MCF 10A (cell line): ENCODE measurements around the gene VWA3B. TPM values are rescaled to one million over a fixed set of nuclear protein-coding genes. Genes with fewer than 3 reads are reported as not detected.

ENCODE experiments used
- BruUV-seq: library from RNA; stranded (reverse); fragments of 400-500 nt; replicated peaks from 2 replicates; lab custom pipeline; 2021; lab: Mats Ljungman, UMichigan
- CTCF ChIA-PET: fragments of 300-600 bp; sonication (Branson Sonifier 250); formaldehyde crosslinking; extraction: SDS; loops from one replicate; lab custom pipeline; 2021; ENCODE audit warnings: antibody characterized with exemption, inconsistent platforms; lab: Yijun Ruan, JAX
- POLR2A ChIA-PET: fragments of 300-600, 350-650 bp; sonication (Branson Sonifier 250); formaldehyde crosslinking; extraction: SDS; loops from one replicate; lab custom pipeline; 2020; ENCODE audit warnings: antibody characterized with exemption, inconsistent platforms; lab: Yijun Ruan, JAX
- DNase-seq: peaks from one replicate; pipeline ENCODE4 v3.0.0-alpha.2; 2018; ENCODE audit not compliant: unreplicated experiment
- H3K27ac Mint-ChIP-seq: one replicate; pipeline ENCODE4 v1.8.0; 2022; ENCODE audit warnings: mild to moderate bottlenecking, low read depth, mixed read lengths; ENCODE audit not compliant: unreplicated experiment
- H3K27me3 Mint-ChIP-seq: one replicate; pipeline ENCODE4 v1.8.0; 2022; ENCODE audit warnings: mixed read lengths; ENCODE audit not compliant: insufficient read depth, unreplicated experiment
- H3K36me3 Mint-ChIP-seq: one replicate; pipeline ENCODE4 v1.8.0; 2022; ENCODE audit warnings: mild to moderate bottlenecking, moderate library complexity, mixed read lengths; ENCODE audit not compliant: insufficient read depth, unreplicated experiment
- H3K4me1 Mint-ChIP-seq: one replicate; pipeline ENCODE4 v1.8.0; 2022; ENCODE audit warnings: mixed read lengths; ENCODE audit not compliant: insufficient read depth, unreplicated experiment
- H3K4me3 Mint-ChIP-seq: one replicate; pipeline ENCODE4 v1.8.0; 2022; ENCODE audit warnings: mild to moderate bottlenecking, moderate library complexity, mixed read lengths; ENCODE audit not compliant: unreplicated experiment
- H3K9me3 Mint-ChIP-seq: one replicate; pipeline ENCODE4 v1.8.0; 2022; ENCODE audit warnings: mixed read lengths; ENCODE audit not compliant: unreplicated experiment
- intact Hi-C: fragments of 100-400 bp; cut with micrococcal nuclease; formaldehyde crosslinking; loops from 2 replicates; pipeline ENCODE4 v1.14.1; 2022
- total RNA-seq: library from RNA; stranded (reverse); gene quantifications from 2 replicates; pipeline ENCODE4 v1.2.3, GENCODE V29; 2022
- TF ChIP-seq, protein P1 (sequence below): fragments of 200-600 bp; IDR thresholded peaks from one replicate; pipeline ENCODE4 v1.8.0; 2022; ENCODE audit warnings: antibody characterized with exemption, mild to moderate bottlenecking; ENCODE audit not compliant: unreplicated experiment

VWA3B gene
- total RNA-seq, 1 experiment from 2014 or later, result not detected

DNA sequence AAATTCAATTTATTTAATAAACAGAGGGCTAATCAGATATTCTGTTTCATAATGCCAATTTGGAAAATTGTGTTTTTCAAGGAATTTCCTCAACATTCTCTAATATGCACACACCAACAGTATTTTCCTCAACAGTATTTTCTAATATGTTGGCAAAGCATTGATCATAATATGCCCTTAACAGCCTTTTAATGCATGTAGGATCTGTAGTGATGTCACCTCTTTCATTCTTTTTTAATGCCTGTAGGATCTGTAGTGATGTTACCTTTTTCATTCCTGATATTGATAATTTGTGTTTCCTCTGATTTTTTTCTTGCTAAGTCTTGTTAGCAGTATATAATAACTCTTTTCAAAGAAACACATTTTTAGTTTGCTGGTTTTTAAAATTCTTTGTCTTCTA, 15.9 kb downstream of the VWA3B start:
- ChIA-PET POLR2A (no interaction called here), CTCF (no interaction called here)
- Mint-ChIP-seq H3K4me1 (no peaks in the 10 kb centered on the region), H3K9me3 (no peaks in the 10 kb centered on the region), H3K4me3 (no peak overlapping the region), H3K36me3 (no peaks in the 10 kb centered on the region), H3K27me3 (no peaks in the 10 kb centered on the region), H3K27ac (no peak overlapping the region)
- no peak for DNase-seq
- no TSS peak for BruUV-seq
- TF ChIP-seq, protein P1, sequence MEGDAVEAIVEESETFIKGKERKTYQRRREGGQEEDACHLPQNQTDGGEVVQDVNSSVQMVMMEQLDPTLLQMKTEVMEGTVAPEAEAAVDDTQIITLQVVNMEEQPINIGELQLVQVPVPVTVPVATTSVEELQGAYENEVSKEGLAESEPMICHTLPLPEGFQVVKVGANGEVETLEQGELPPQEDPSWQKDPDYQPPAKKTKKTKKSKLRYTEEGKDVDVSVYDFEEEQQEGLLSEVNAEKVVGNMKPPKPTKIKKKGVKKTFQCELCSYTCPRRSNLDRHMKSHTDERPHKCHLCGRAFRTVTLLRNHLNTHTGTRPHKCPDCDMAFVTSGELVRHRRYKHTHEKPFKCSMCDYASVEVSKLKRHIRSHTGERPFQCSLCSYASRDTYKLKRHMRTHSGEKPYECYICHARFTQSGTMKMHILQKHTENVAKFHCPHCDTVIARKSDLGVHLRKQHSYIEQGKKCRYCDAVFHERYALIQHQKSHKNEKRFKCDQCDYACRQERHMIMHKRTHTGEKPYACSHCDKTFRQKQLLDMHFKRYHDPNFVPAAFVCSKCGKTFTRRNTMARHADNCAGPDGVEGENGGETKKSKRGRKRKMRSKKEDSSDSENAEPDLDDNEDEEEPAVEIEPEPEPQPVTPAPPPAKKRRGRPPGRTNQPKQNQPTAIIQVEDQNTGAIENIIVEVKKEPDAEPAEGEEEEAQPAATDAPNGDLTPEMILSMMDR, result no peak
- intact Hi-C loops, result no loop called here

DNA sequence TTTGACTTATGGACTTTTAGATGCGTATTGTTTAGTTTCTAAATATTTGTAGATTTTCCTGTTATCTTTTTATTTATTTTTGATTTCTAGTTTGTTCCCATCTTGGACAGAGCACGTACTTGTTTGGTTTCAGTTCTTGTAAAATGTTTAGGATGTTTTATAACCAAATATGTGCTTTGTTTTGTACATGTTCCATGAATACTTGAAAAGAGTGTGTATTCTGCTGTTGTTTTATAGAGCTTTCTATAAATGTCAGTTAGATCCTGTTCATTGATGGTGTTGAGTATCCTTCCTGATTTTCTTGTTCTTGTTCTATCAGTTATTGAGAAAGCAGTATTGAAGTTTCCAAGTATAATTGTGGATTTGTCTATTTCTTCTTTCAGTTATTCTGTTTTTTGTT, 21.1 kb downstream of the VWA3B start:
- TF ChIP-seq, protein P1, result no peak
- DNase-seq, result no peak
- H3K4me1 Mint-ChIP-seq, result no peaks in the 10 kb centered on the region
- H3K27me3 Mint-ChIP-seq, result no peaks in the 10 kb centered on the region
- intact Hi-C loops, result no loop called here
- no peak overlapping the region for H3K27ac Mint-ChIP-seq
- no peak overlapping the region for H3K4me3 Mint-ChIP-seq
- no peaks in the 10 kb centered on the region for H3K36me3 Mint-ChIP-seq
- CTCF ChIA-PET, result interaction anchor here (0.7 kb wide), 1 partner anchor 275 kb away, joined by 3 read pairs; no protein-coding TSS in a partner anchor
- no TSS peak for BruUV-seq
- H3K9me3 Mint-ChIP-seq, result peaks cover 12% of the 10 kb centered on the region
- POLR2A ChIA-PET, result interaction anchor here (0.6 kb wide), 2 partner anchors 64 to 244 kb away, joined by 3 read pairs; no protein-coding TSS in a partner anchor

DNA sequence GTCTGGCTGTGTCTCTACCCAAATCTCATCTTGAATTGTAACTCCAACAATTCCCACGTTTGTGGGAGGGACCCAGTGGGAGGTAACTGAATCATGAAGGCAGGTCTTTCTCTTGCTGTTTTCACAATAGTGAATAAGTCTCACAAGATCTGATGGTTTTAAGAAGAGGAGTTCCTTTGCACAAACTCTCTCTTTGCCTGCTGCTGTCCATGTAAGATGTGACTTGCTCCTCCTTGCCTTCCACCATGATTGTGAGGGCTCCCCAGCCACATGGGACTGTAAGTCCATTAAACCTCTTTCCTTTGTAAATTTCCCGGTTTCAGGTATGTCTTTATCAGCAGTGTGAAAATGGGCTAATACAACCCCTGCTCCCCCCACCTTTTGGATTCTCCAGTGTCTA, 23.8 kb downstream of the VWA3B start:
- TF ChIP-seq, protein P1, result no peak
- no peak overlapping the region for H3K4me3 Mint-ChIP-seq
- intact Hi-C loops, result no loop called here
- no TSS peak for BruUV-seq
- no peaks in the 10 kb centered on the region for H3K36me3 Mint-ChIP-seq
- H3K27me3 Mint-ChIP-seq, result no peaks in the 10 kb centered on the region
- no peaks in the 10 kb centered on the region for H3K4me1 Mint-ChIP-seq
- no peak overlapping the region for H3K27ac Mint-ChIP-seq
- peaks cover 12% of the 10 kb centered on the region for H3K9me3 Mint-ChIP-seq
- ChIA-PET CTCF (no interaction called here), POLR2A (no interaction called here)
- no peak for DNase-seq

DNA sequence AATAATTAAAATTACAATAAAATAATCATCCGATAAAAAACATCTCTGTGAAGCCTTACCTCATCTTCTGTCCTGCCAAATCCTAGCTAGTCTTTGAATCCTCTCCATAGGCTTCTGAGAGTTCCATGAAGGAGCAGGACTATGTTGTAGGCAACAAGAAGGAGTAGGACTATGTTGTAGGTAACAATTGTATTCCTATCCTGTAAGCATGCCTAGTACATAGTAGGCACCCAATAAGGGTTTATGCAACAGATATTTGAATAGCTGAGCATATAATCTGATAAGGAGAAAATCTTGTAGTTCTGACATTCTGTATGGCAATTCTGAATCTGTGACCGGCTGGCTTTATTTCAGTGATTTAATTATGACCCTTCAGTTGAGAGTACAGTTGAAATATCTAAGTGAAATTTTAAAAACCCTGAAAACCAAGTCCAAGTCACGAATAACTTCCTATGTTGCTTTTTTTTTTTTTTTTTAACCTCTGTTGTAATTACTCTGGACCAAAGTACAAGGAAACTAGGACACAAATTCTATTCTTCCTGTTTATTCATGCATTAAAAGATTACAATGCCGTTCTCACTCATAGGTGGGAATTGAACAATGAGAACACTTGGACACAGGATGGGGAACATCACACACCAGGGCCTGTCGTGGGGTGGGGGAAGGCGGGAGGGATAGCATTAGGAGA, 27.8 kb downstream of the VWA3B start:
- Mint-ChIP-seq H3K36me3 (no peaks in the 10 kb centered on the region), H3K27ac (no peak overlapping the region), H3K4me3 (no peak overlapping the region), H3K27me3 (no peaks in the 10 kb centered on the region), H3K4me1 (peaks cover 6% of the 10 kb centered on the region), H3K9me3 (peaks cover 12% of the 10 kb centered on the region)
- CTCF ChIA-PET, result no interaction called here
- DNase-seq, result no peak
- POLR2A ChIA-PET, result interaction anchor here (1.6 kb wide), 1 partner anchor 34 kb away, joined by 3 read pairs; no protein-coding TSS in a partner anchor
- intact Hi-C loops, result no loop called here
- TF ChIP-seq, protein P1, result no peak
- no TSS peak for BruUV-seq
